HL-60 (cell line): ENCODE data around the gene CCRL2.

Experiments
- DNase-seq, 2 experiments: peaks; one replicate each; pipeline ENCODE4 v3.0.0-alpha.2; 2010 to 2020; ENCODE audit warnings: low read depth in 1 of 2, low spot score in 1 of 2
- H3K27ac ChIP-seq: fragments of 250-450 bp; sonication (Bioruptor Pico); replicated peaks from 2 replicates; pipeline ENCODE4 v1.5.1; 2020; ENCODE audit warnings: mild to moderate bottlenecking, moderate library complexity
- H3K27me3 ChIP-seq: fragments of 250-450 bp; sonication (Bioruptor Pico); 2 replicates; pipeline ENCODE4 v1.5.1; 2021; ENCODE audit warnings: mild to moderate bottlenecking, moderate library complexity; ENCODE audit not compliant: insufficient read depth, poor library complexity, severe bottlenecking
- H3K4me3 ChIP-seq: replicated peaks from 2 replicates; pipeline ENCODE4 v1.5.1; 2011; ENCODE audit warnings: mild to moderate bottlenecking, control low read depth, low read length; ENCODE audit not compliant: insufficient read depth
- GABPA ChIP-seq: IDR thresholded peaks from 2 replicates; pipeline ENCODE4 v1.6.1; 2012; ENCODE audit warnings: low read depth
- POLR2AphosphoS5 ChIP-seq: IDR thresholded peaks from 2 replicates; pipeline ENCODE4 v1.6.1; 2012; ENCODE audit warnings: low read depth
- SPI1 ChIP-seq: IDR thresholded peaks from 2 replicates; pipeline ENCODE4 v1.6.1; 2012; ENCODE audit warnings: low read depth, mild to moderate bottlenecking, borderline replicate concordance
- TF ChIP-seq, protein P1 (sequence below): IDR thresholded peaks from 2 replicates; pipeline ENCODE4 v1.6.1; 2012; ENCODE audit warnings: low read depth; ENCODE audit not compliant: insufficient replicate concordance
- TF ChIP-seq, protein P2 (sequence below): IDR thresholded peaks from one replicate; pipeline ENCODE4 v1.5.1; 2011; ENCODE audit warnings: low read length, control low read depth, inconsistent platforms; ENCODE audit not compliant: insufficient read depth

Gene CCRL2

DNA sequence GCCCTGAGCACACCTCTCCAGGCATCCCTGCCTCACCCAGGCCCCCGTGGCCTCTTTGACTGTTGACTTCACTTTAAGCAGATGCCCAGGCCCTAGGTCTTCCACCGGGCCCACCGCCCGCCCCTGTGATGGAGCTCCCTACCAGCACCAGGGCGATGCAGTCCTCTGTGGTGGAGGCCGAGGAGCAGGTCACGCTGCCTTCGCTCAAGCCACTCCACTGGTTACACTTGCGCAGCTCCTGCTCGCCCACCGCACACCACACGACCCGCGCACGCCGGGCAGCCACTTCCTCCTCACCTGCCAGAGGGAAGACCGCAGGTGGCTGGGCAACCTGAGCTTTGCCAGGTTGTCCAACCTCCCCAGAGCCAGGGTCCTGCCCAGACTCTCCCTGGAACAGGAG lies 41.7 kb downstream of the CCRL2 start:
- no peak for TF ChIP-seq SPI1
- TF ChIP-seq, protein P1, sequence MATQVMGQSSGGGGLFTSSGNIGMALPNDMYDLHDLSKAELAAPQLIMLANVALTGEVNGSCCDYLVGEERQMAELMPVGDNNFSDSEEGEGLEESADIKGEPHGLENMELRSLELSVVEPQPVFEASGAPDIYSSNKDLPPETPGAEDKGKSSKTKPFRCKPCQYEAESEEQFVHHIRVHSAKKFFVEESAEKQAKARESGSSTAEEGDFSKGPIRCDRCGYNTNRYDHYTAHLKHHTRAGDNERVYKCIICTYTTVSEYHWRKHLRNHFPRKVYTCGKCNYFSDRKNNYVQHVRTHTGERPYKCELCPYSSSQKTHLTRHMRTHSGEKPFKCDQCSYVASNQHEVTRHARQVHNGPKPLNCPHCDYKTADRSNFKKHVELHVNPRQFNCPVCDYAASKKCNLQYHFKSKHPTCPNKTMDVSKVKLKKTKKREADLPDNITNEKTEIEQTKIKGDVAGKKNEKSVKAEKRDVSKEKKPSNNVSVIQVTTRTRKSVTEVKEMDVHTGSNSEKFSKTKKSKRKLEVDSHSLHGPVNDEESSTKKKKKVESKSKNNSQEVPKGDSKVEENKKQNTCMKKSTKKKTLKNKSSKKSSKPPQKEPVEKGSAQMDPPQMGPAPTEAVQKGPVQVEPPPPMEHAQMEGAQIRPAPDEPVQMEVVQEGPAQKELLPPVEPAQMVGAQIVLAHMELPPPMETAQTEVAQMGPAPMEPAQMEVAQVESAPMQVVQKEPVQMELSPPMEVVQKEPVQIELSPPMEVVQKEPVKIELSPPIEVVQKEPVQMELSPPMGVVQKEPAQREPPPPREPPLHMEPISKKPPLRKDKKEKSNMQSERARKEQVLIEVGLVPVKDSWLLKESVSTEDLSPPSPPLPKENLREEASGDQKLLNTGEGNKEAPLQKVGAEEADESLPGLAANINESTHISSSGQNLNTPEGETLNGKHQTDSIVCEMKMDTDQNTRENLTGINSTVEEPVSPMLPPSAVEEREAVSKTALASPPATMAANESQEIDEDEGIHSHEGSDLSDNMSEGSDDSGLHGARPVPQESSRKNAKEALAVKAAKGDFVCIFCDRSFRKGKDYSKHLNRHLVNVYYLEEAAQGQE, result no peak
- TF ChIP-seq, protein P2, sequence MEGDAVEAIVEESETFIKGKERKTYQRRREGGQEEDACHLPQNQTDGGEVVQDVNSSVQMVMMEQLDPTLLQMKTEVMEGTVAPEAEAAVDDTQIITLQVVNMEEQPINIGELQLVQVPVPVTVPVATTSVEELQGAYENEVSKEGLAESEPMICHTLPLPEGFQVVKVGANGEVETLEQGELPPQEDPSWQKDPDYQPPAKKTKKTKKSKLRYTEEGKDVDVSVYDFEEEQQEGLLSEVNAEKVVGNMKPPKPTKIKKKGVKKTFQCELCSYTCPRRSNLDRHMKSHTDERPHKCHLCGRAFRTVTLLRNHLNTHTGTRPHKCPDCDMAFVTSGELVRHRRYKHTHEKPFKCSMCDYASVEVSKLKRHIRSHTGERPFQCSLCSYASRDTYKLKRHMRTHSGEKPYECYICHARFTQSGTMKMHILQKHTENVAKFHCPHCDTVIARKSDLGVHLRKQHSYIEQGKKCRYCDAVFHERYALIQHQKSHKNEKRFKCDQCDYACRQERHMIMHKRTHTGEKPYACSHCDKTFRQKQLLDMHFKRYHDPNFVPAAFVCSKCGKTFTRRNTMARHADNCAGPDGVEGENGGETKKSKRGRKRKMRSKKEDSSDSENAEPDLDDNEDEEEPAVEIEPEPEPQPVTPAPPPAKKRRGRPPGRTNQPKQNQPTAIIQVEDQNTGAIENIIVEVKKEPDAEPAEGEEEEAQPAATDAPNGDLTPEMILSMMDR, result no peak

DNA sequence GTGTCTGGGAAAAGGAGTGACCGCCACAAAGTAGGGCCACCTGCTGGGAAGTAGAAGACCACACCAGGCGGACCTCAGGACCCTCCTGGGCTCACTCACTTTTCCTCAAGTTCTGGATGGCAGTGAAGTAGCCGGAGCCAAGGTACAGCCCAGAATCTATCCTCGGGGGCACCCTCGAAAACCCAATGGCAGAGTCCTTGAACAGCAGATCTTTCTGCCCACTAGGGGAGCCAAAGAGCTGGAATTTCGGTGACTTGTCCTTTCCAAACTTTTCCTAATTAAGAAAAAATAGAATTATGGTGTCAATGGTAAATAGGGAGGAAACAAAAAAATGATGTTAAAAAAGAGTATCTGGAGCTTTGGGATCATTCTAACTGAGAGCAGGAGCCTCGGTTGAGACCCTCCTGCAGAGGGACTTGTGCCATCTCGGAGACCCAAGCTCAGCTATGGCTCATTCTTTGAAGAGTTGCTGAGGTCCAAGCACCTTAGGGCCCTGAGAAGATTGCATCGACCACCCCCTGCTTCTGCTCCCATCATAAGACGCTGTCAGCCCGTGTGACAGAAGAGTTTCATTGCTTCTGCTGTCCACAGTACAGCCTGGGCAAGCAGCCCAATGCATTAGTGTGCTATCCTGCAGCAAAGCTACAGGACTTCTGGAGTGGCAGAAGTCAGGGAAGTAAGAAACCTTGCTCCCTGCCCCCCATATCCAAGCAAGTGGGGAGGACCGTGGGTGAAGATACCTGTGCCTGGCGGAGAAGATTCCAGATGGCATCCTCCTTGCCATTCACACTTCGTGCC lies 42.9 kb downstream of the CCRL2 start:
- no peak for DNase-seq
- H3K27me3 ChIP-seq, result no peaks in the 10 kb centered on the region
- TF ChIP-seq, protein P1, result no peak
- TF ChIP-seq SPI1 (no peak), GABPA (no peak), POLR2AphosphoS5 (no peak)
- TF ChIP-seq, protein P2, result peak; percentile 30

More for the DNA sequence above, 41.7 kb downstream of the CCRL2 start:
- no peak for DNase-seq
- Histone ChIP-seq H3K27ac (no peak overlapping the region), H3K27me3 (no peaks in the 10 kb centered on the region), H3K4me3 (no peak overlapping the region)

DNA sequence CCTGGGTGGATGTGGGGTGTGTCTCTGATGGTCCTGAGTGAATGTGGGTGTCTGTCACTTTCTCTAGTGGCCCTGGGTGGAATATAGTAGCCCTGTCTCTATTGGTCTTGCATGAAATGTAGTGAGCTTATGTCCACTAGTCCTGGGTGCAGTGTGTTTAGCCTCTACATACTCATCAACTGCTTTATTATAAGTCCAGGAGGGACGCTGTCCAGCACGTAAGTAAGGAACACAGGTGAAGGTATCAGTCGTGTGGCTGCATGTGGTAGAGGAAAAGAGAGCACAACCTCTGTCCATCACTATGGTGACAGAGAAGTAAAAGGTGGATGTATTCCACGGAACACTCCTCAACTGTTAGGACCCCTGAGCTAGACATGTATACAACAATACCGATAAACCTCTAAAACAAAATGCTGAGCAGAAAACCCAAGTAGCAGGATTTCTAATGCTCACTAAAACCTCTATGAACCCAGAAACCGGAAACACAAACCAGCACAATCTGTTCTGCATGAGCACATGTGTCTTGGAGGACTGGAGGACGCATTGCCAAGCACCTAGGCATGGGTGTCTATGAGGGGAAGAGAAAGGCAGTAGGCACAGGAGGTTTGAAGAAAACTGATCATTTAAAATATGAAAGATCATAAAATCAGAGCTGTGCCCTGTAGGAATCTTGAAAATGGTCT lies 46.6 kb downstream of the CCRL2 start:
- no peak for DNase-seq
- TF ChIP-seq GABPA (no peak), SPI1 (no peak), POLR2AphosphoS5 (no peak)
- TF ChIP-seq, protein P2, result no peak
- TF ChIP-seq, protein P1, result no peak
- Histone ChIP-seq H3K27ac (no peak overlapping the region), H3K4me3 (no peak overlapping the region), H3K27me3 (no peaks in the 10 kb centered on the region)

More for the DNA sequence above, 42.9 kb downstream of the CCRL2 start:
- H3K27ac ChIP-seq, result no peak overlapping the region
- H3K4me3 ChIP-seq, result no peak overlapping the region
